H1 (cell line): Measurements from ENCODE around the gene RAB3A. TPM values are rescaled to one million over a fixed set of nuclear protein-coding genes. Genes with fewer than 3 reads are reported as not detected.

Source experiments
- polyA plus RNA-seq, 7 experiments: library from polyadenylated mRNA; depleted of rRNA in 3 of 7; stranded (reverse) in 5 of 7; unstranded in 2 of 7; fragments of >200 nt in 5 of 7; fragments of 200-250 nt in 2 of 7; gene quantifications; 1 replicate in 5 of 7; 2 replicates in 1 of 7; 4 replicates in 1 of 7; pipeline versions ENCODE4 v1.2.1 to v1.2.3, GENCODE V29; 2011 to 2013; ENCODE audit warnings: missing spikeins in 2 of 7, mixed read lengths in 2 of 7
- small RNA-seq: library from polyadenylated mRNA; stranded (forward); fragments of <200 nt; extraction: miRNeasy Mini kit (QIAGEN cat#:217004); gene quantifications from one replicate; pipeline ENCODE3, GENCODE V24; 2013; ENCODE audit not compliant: insufficient read depth
- total RNA-seq: library from RNA; stranded (reverse); fragmentation: NEBNext Ultra II Directional; extraction: Animal tissue kit (Norgen Biotek cat#: 25700); gene quantifications from 2 replicates; pipeline ENCODE4 v1.2.1, GENCODE V29; 2021

Gene RAB3A
- total and polyA plus RNA-seq, 2 of the 8 experiments (the other 6 are each of a cell fraction or from before 2014, with no cell fraction given), result 13.6 to 14.2 TPM

Small RNAs within 50 kb of the gene (small RNA-seq; reads per million reads assigned to genes)
- gene IFI30, result not detected

Other genes with a start within 250 kb of the RAB3A start
- 9.3 and 11.0 TPM in 2 replicates for gene KCNN1, start 236.9 kb downstream of the RAB3A start, total RNA-seq
- gene KCNN1, start 236.9 kb downstream of the RAB3A start, polyA plus RNA-seq (2011; rRNA removed), result 12.5 and 19.3 TPM in 2 replicates
- 6.2 and 6.9 TPM in 2 replicates for gene ARRDC2, start 195.9 kb downstream of the RAB3A start, total RNA-seq
- 5.4 and 5.8 TPM in 2 replicates for gene ARRDC2, start 195.9 kb downstream of the RAB3A start, polyA plus RNA-seq (2011; rRNA removed)
- gene IL12RB1, start 117.1 kb downstream of the RAB3A start, total RNA-seq, result not detected in 2 replicates
- gene IL12RB1, start 117.1 kb downstream of the RAB3A start, polyA plus RNA-seq (2011; rRNA removed), result 0.03 and 0.06 TPM in 2 replicates
- gene MAST3, start 106.3 kb downstream of the RAB3A start, total RNA-seq, result 9.0 TPM in 2 replicates
- gene MAST3, start 106.3 kb downstream of the RAB3A start, polyA plus RNA-seq (2011; rRNA removed), result 3.4 and 5.5 TPM in 2 replicates
- gene PIK3R2, start 50.9 kb downstream of the RAB3A start, total RNA-seq, result 53.8 and 57.1 TPM in 2 replicates
- 21.7 and 31.4 TPM in 2 replicates for gene PIK3R2, start 50.9 kb downstream of the RAB3A start, polyA plus RNA-seq (2011; rRNA removed)
- 25.9 and 28.9 TPM in 2 replicates for gene IFI30, start 30.2 kb downstream of the RAB3A start, total RNA-seq
- 59.5 and 62.4 TPM in 2 replicates for gene IFI30, start 30.2 kb downstream of the RAB3A start, polyA plus RNA-seq (2011; rRNA removed)
- 24.2 and 28.6 TPM in 2 replicates for gene MPV17L2, start 10.8 kb downstream of the RAB3A start, total RNA-seq
- 80.1 and 82.6 TPM in 2 replicates for gene MPV17L2, start 10.8 kb downstream of the RAB3A start, polyA plus RNA-seq (2011; rRNA removed)
- 2.3 and 2.7 TPM in 2 replicates for gene PDE4C, start 22.4 kb upstream of the RAB3A start, total RNA-seq
- gene PDE4C, start 22.4 kb upstream of the RAB3A start, polyA plus RNA-seq (2011; rRNA removed), result 3.1 and 3.7 TPM in 2 replicates
- 0.31 and 1.0 TPM in 2 replicates for gene IQCN, start 70.4 kb upstream of the RAB3A start, total RNA-seq
- gene IQCN, start 70.4 kb upstream of the RAB3A start, polyA plus RNA-seq (2011; rRNA removed), result 0.36 and 0.82 TPM in 2 replicates
- 77.5 and 95.8 TPM in 2 replicates for gene JUND, start 77.6 kb upstream of the RAB3A start, total RNA-seq
- gene JUND, start 77.6 kb upstream of the RAB3A start, polyA plus RNA-seq (2011; rRNA removed), result 54.0 and 64.4 TPM in 2 replicates
- gene LSM4, start 119.0 kb upstream of the RAB3A start, total RNA-seq, result 319 and 344 TPM in 2 replicates
- 302 and 380 TPM in 2 replicates for gene LSM4, start 119.0 kb upstream of the RAB3A start, polyA plus RNA-seq (2011; rRNA removed)
- gene PGPEP1, start 136.6 kb upstream of the RAB3A start, total RNA-seq, result 33.2 and 33.4 TPM in 2 replicates
- 16.6 and 17.0 TPM in 2 replicates for gene PGPEP1, start 136.6 kb upstream of the RAB3A start, polyA plus RNA-seq (2011; rRNA removed)
- 4.1 and 5.0 TPM in 2 replicates for gene GDF15, start 182.1 kb upstream of the RAB3A start, total RNA-seq
- gene GDF15, start 182.1 kb upstream of the RAB3A start, polyA plus RNA-seq (2011; rRNA removed), result 8.5 and 18.8 TPM in 2 replicates
- gene LRRC25, start 193.6 kb upstream of the RAB3A start, total RNA-seq, result 0.20 and 0.23 TPM in 2 replicates
- gene LRRC25, start 193.6 kb upstream of the RAB3A start, polyA plus RNA-seq (2011; rRNA removed), result 0.31 and 0.41 TPM in 2 replicates
- gene SSBP4, start 215.4 kb upstream of the RAB3A start, total RNA-seq, result 26.4 and 30.5 TPM in 2 replicates
- gene SSBP4, start 215.4 kb upstream of the RAB3A start, polyA plus RNA-seq (2011; rRNA removed), result 33.7 and 51.3 TPM in 2 replicates
- 207 and 215 TPM in 2 replicates for gene ISYNA1, start 234.1 kb upstream of the RAB3A start, total RNA-seq
- gene ISYNA1, start 234.1 kb upstream of the RAB3A start, polyA plus RNA-seq (2011; rRNA removed), result 264 and 330 TPM in 2 replicates